HEK293 (cell line): ENCODE results near the gene ADAMTS9.

Experiments
- CTCF ChIA-PET: fragments of 350-600 bp; formaldehyde crosslinking; extraction: SDS; loops from one replicate; lab custom pipeline; 2021; ENCODE audit warnings: antibody characterized with exemption; lab: Yijun Ruan, JAX
- POLR2A ChIA-PET: fragments of 300-600 bp; formaldehyde crosslinking; extraction: SDS; loops from one replicate; lab custom pipeline; 2020; ENCODE audit warnings: antibody characterized with exemption, inconsistent platforms; lab: Yijun Ruan, JAX
- H3K27ac ChIP-seq: fragments of 200-500 bp; sonication (Bioruptor generic); 2 replicates; pipeline ENCODE4 v1.5.1; 2014; ENCODE audit warnings: low read depth, low read length, control low read depth, inconsistent platforms; ENCODE audit errors: extremely low read depth
- H3K36me3 ChIP-seq, 2 experiments: fragments of 200-500 bp in 1 of 2; sonication (Bioruptor generic) in 1 of 2; 1 replicate in 1 of 2; 2 replicates in 1 of 2; pipeline ENCODE4 v1.5.1; 2014 to 2017; ENCODE audit warnings: inconsistent platforms in 2 of 2, low read length in 2 of 2; ENCODE audit not compliant: control insufficient read depth in 2 of 2, insufficient read depth in 1 of 2
- H3K4me1 ChIP-seq: fragments of 200-500 bp; sonication (Bioruptor generic); 2 replicates; pipeline ENCODE4 v1.5.1; 2014; ENCODE audit warnings: mild to moderate bottlenecking, low read length, inconsistent platforms; ENCODE audit not compliant: control insufficient read depth, insufficient read depth
- H3K4me3 ChIP-seq: 2 replicates; pipeline ENCODE4 v1.5.1; 2011; ENCODE audit warnings: low read depth, mild to moderate bottlenecking, control low read depth, low read length, moderate library complexity
- H3K9me3 ChIP-seq: fragments of 200-500 bp; sonication (Bioruptor generic); 2 replicates; pipeline ENCODE4 v1.5.1; 2014; ENCODE audit warnings: low read depth, low read length, inconsistent platforms; ENCODE audit not compliant: control insufficient read depth, insufficient read depth
- ATF2 ChIP-seq: fragments of 450-650 bp; formaldehyde crosslinking; IDR thresholded peaks from 2 replicates; pipeline ENCODE4 v1.5.1; 2016; ENCODE audit warnings: missing biosample characterization, missing genetic modification characterization, low read depth
- EGR2 ChIP-seq: fragments of 450-650 bp; formaldehyde crosslinking; IDR thresholded peaks from 2 replicates; pipeline ENCODE4 v1.5.1; 2016; ENCODE audit warnings: low read depth, missing biosample characterization, missing genetic modification characterization
- PRDM1 ChIP-seq: fragments of 450-650 bp; formaldehyde crosslinking; IDR thresholded peaks from 2 replicates; pipeline ENCODE4; 2016; ENCODE audit warnings: missing biosample characterization, missing genetic modification characterization
- REPIN1 ChIP-seq: fragments of 450-650 bp; formaldehyde crosslinking; IDR thresholded peaks from 2 replicates; pipeline ENCODE4 v1.5.1; 2017; ENCODE audit warnings: missing biosample characterization, missing genetic modification characterization, low read depth
- SALL2 ChIP-seq: fragments of 450-650 bp; formaldehyde crosslinking; IDR thresholded peaks from 2 replicates; pipeline ENCODE4 v1.5.0; 2017; ENCODE audit warnings: missing biosample characterization, mild to moderate bottlenecking, missing genetic modification characterization, borderline replicate concordance
- TRIM28 ChIP-seq: IDR thresholded peaks from 2 replicates; pipeline ENCODE4 v1.6.1; 2011; ENCODE audit warnings: low read length, control low read depth, borderline replicate concordance
- ZBTB20 ChIP-seq: fragments of 450-650 bp; formaldehyde crosslinking; IDR thresholded peaks from 2 replicates; pipeline ENCODE4 v1.5.1; 2016; ENCODE audit warnings: missing biosample characterization, missing genetic modification characterization
- ZBTB49 ChIP-seq: fragments of 450-650 bp; formaldehyde crosslinking; IDR thresholded peaks from 2 replicates; pipeline ENCODE4 v1.5.1; 2016; ENCODE audit warnings: missing biosample characterization, missing genetic modification characterization, low read depth
- ZNF184 ChIP-seq: fragments of 450-650 bp; IDR thresholded peaks from 2 replicates; pipeline ENCODE4 v1.5.1; 2018; ENCODE audit warnings: missing biosample characterization, mild to moderate bottlenecking, missing genetic modification characterization
- ZNF366 ChIP-seq: fragments of 450-650 bp; formaldehyde crosslinking; conservative IDR thresholded peaks from 2 replicates; pipeline ENCODE4 v1.5.1; 2016; ENCODE audit warnings: missing biosample characterization, missing genetic modification characterization
- ZNF521 ChIP-seq: fragments of 450-650 bp; formaldehyde crosslinking; IDR thresholded peaks from 2 replicates; pipeline ENCODE4 v1.5.1; 2017; ENCODE audit warnings: missing biosample characterization, mild to moderate bottlenecking, missing genetic modification characterization
- ZNF660 ChIP-seq: fragments of 450-650 bp; IDR thresholded peaks from 2 replicates; pipeline ENCODE4 v1.5.1; 2018; ENCODE audit warnings: missing biosample characterization, mild to moderate bottlenecking, missing genetic modification characterization

ADAMTS9 gene

GRCh38 chr3:64675687-64676247 is 12.0 kb downstream of the ADAMTS9 start:
- ChIA-PET CTCF (no interaction called here), POLR2A (no interaction called here)

GRCh38 chr3:64674591-64675076 is 13.2 kb downstream of the ADAMTS9 start:
- TF ChIP-seq ZNF184 (tag by site-specific recombination), result no peak
- TF ChIP-seq ZNF521 (tag by site-specific recombination), result no peak
- TF ChIP-seq ZNF660 (tag by site-specific recombination), result no peak
- TF ChIP-seq ATF2 (tag by site-specific recombination), result no peak
- no peak for TF ChIP-seq ZNF366 (tag by site-specific recombination)

More at GRCh38 chr3:64675687-64676247, 12.0 kb downstream of the ADAMTS9 start:
- Histone ChIP-seq H3K27ac (no peak overlapping the region), H3K4me1 (no peaks in the 10 kb centered on the region), H3K9me3 (no peaks in the 10 kb centered on the region), H3K36me3 (peaks cover 0 to 6% of the 10 kb centered on the region in 2 experiments; a peak in 1 of 3 replicates), H3K4me3 (no peak overlapping the region)
- TF ChIP-seq ZNF521 (tag by site-specific recombination) (no peak), ZBTB49 (no peak), EGR2 (tag by site-specific recombination) (no peak), REPIN1 (tag by site-specific recombination) (no peak), SALL2 (tag by site-specific recombination) (no peak)

GRCh38 chr3:64673159-64673715 is 14.6 kb downstream of the ADAMTS9 start:
- Histone ChIP-seq H3K9me3 (no peaks in the 10 kb centered on the region), H3K4me3 (no peak overlapping the region), H3K36me3 (no peaks in the 10 kb centered on the region), H3K27ac (no peak overlapping the region), H3K4me1 (no peaks in the 10 kb centered on the region)
- no peak for TF ChIP-seq PRDM1 (tag by site-specific recombination)
- no peak for TF ChIP-seq TRIM28
- no peak for TF ChIP-seq ZBTB20 (tag by site-specific recombination)
- POLR2A ChIA-PET, result no interaction called here
- CTCF ChIA-PET, result no interaction called here

More at GRCh38 chr3:64674591-64675076, 13.2 kb downstream of the ADAMTS9 start:
- H3K9me3 ChIP-seq, result no peaks in the 10 kb centered on the region
- H3K36me3 ChIP-seq, result no peaks in the 10 kb centered on the region
- CTCF ChIA-PET, result no interaction called here
- H3K4me1 ChIP-seq, result no peaks in the 10 kb centered on the region
- H3K27ac ChIP-seq, result no peak overlapping the region
- POLR2A ChIA-PET, result no interaction called here
- H3K4me3 ChIP-seq, result no peak overlapping the region
